ENCODE measurements around the gene SAMHD1.

The SAMHD1 gene

GRCh38 chr20:36929290-36929689, 22.2 kb downstream of the SAMHD1 start:
- Histone ChIP-seq H3K4me3 (ENCODE audit: low read depth, low read length, poor library complexity, severe bottlenecking) (no peak overlapping the region), H3F3A (ENCODE audit: insufficient read depth, low read length) (0 out of 2 replicates have a peak, but pooled peaks cover 2% of the 10 kb centered on the region), H3K36me3 (ENCODE audit: insufficient read depth, low read length) (peaks cover 42% of the 10 kb centered on the region), H3K79me2 (ENCODE audit: insufficient read depth, low read length) (no peaks in the 10 kb centered on the region), H2AFZ (ENCODE audit: low read length) (no peak overlapping the region), H3K27ac (ENCODE audit: low read depth, low read length, poor library complexity, severe bottlenecking) (no peak overlapping the region), H3K4me2 (ENCODE audit: low read length) (no peak overlapping the region), H3K9me2 (ENCODE audit: low read depth, low read length) (no peaks in the 10 kb centered on the region), H3K4me1 (ENCODE audit: insufficient read depth, low read length, severe bottlenecking) (no peaks in the 10 kb centered on the region), H3K9ac (ENCODE audit: low read length) (no peak overlapping the region), H3K27me3 (ENCODE audit: insufficient read depth, low read length) (no peaks in the 10 kb centered on the region), H4K20me1 (ENCODE audit: insufficient read depth, low read length) (no peaks in the 10 kb centered on the region), H3K9me3 (ENCODE audit: low read length) (no peaks in the 10 kb centered on the region)
- TF ChIP-seq EZH2 (IDR thresholded peaks at IDR 0.05; ENCODE audit: borderline replicate concordance, low read length), result no peak
- TF ChIP-seq CTCF (IDR thresholded peaks at IDR 0.05; ENCODE audit: low read length), result no peak

DNA sequence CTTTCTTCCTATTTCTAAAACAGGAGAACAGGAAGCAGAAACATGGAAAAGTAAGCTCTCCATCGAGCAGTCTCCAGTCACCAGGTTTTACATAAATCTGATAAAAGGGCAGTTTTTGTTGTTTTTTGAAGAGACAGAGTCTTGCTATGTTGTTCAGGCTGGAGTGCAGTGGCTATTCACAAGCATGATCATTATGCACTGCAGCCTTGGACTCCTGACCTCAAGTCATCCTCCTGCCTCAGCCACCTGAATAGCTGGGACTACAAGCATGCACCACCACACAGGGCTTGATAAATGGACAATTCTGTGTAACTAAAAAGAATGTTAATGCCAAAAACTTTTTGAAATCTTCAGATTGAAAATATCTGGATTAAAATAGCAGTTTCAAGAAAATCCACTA, 23.8 kb downstream of the SAMHD1 start:
- no peaks in the 10 kb centered on the region for H4K20me1 ChIP-seq (ENCODE audit: insufficient read depth, low read length)
- H3K4me1 ChIP-seq (ENCODE audit: insufficient read depth, low read length, severe bottlenecking), result no peaks in the 10 kb centered on the region
- H3K79me2 ChIP-seq (ENCODE audit: insufficient read depth, low read length), result no peaks in the 10 kb centered on the region
- no peak overlapping the region for H3K9ac ChIP-seq (ENCODE audit: low read length)
- H3K9me3 ChIP-seq (ENCODE audit: low read length), result no peaks in the 10 kb centered on the region
- H3K4me3 ChIP-seq (ENCODE audit: low read depth, low read length, poor library complexity, severe bottlenecking), result no peak overlapping the region
- H3K27ac ChIP-seq (ENCODE audit: low read depth, low read length, poor library complexity, severe bottlenecking), result no peak overlapping the region
- peaks cover 36% of the 10 kb centered on the region for H3K36me3 ChIP-seq (ENCODE audit: insufficient read depth, low read length)
- no peak overlapping the region for H2AFZ ChIP-seq (ENCODE audit: low read length)
- no peaks in the 10 kb centered on the region for H3K27me3 ChIP-seq (ENCODE audit: insufficient read depth, low read length)
- TF ChIP-seq EZH2 (IDR thresholded peaks at IDR 0.05; ENCODE audit: borderline replicate concordance, low read length), result no peak
- no peak for TF ChIP-seq CTCF (IDR thresholded peaks at IDR 0.05; ENCODE audit: low read length)
- H3K9me2 ChIP-seq (ENCODE audit: low read depth, low read length), result no peaks in the 10 kb centered on the region
- H3F3A ChIP-seq (ENCODE audit: insufficient read depth, low read length), result 0 out of 2 replicates have a peak, but pooled peaks cover 2% of the 10 kb centered on the region
- H3K4me2 ChIP-seq (ENCODE audit: low read length), result no peak overlapping the region

- Histone ChIP-seq H4K20me1 (ENCODE audit: insufficient read depth, low read length) (no peaks in the 10 kb centered on the region), H3K9me2 (ENCODE audit: low read depth, low read length) (no peaks in the 10 kb centered on the region)
These were observed 24.8 kb downstream of the SAMHD1 start for GRCh38 chr20:36926653-36927200.

More at GRCh38 chr20:36926653-36927200, 24.8 kb downstream of the SAMHD1 start:
- Histone ChIP-seq H3K4me3 (ENCODE audit: low read depth, low read length, poor library complexity, severe bottlenecking) (no peak overlapping the region), H3K79me2 (ENCODE audit: insufficient read depth, low read length) (no peaks in the 10 kb centered on the region), H3K9me3 (ENCODE audit: low read length) (no peaks in the 10 kb centered on the region), H3K4me1 (ENCODE audit: insufficient read depth, low read length, severe bottlenecking) (no peaks in the 10 kb centered on the region), H3K36me3 (ENCODE audit: insufficient read depth, low read length) (peaks cover 36% of the 10 kb centered on the region), H3K9ac (ENCODE audit: low read length) (no peak overlapping the region), H3F3A (ENCODE audit: insufficient read depth, low read length) (0 out of 2 replicates have a peak, but pooled peaks cover 2% of the 10 kb centered on the region), H2AFZ (ENCODE audit: low read length) (no peak overlapping the region), H3K27me3 (ENCODE audit: insufficient read depth, low read length) (no peaks in the 10 kb centered on the region), H3K4me2 (ENCODE audit: low read length) (no peak overlapping the region), H3K27ac (ENCODE audit: low read depth, low read length, poor library complexity, severe bottlenecking) (no peak overlapping the region)
- TF ChIP-seq EZH2 (IDR thresholded peaks at IDR 0.05; ENCODE audit: borderline replicate concordance, low read length) (no peak), CTCF (IDR thresholded peaks at IDR 0.05; ENCODE audit: low read length) (no peak)
